GM12865 (cell line): ENCODE results near the gene FBXO22.
"Not testable (repeated sequence)": the region's sequence is repeated elsewhere in the genome, so short reads cannot be mapped to it uniquely, and the experiment has no call there.

Source experiments
- DNase-seq: peaks from one replicate; pipeline ENCODE4 v3.0.0; 2010; ENCODE audit warnings: low read depth
- H3K4me3 ChIP-seq: 2 replicates; pipeline ENCODE4 v1.5.1; 2011; ENCODE audit warnings: mild to moderate bottlenecking, low read depth, low read length, control low read depth
- TF ChIP-seq, protein P1 (sequence below): IDR thresholded peaks from 2 replicates; pipeline ENCODE4 v1.5.1; 2011; ENCODE audit warnings: low read length, control low read depth, low read depth, inconsistent platforms; ENCODE audit not compliant: insufficient read depth; ENCODE audit errors: missing control alignments

The FBXO22 gene

DNA sequence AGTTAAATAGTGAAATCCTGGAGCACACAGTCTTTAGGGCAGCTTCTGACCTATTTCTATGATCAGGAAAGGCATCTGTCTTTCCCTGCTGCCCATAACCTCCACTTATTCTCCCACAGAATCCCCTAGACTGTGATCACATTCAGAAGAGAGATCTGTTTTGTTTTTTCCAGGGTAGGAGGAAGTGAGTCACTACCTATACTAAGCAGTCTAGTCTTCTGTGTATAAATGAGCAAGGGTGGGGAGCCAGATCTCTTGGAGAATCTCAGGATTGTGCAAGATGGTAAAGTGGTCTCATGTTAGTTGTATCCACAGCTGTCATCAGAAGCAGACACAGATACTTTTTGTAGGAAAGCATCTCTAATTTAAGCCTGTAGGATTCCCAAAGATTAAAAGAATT lies 11.8 kb upstream of the FBXO22 start:
- TF ChIP-seq, protein P1, sequence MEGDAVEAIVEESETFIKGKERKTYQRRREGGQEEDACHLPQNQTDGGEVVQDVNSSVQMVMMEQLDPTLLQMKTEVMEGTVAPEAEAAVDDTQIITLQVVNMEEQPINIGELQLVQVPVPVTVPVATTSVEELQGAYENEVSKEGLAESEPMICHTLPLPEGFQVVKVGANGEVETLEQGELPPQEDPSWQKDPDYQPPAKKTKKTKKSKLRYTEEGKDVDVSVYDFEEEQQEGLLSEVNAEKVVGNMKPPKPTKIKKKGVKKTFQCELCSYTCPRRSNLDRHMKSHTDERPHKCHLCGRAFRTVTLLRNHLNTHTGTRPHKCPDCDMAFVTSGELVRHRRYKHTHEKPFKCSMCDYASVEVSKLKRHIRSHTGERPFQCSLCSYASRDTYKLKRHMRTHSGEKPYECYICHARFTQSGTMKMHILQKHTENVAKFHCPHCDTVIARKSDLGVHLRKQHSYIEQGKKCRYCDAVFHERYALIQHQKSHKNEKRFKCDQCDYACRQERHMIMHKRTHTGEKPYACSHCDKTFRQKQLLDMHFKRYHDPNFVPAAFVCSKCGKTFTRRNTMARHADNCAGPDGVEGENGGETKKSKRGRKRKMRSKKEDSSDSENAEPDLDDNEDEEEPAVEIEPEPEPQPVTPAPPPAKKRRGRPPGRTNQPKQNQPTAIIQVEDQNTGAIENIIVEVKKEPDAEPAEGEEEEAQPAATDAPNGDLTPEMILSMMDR, result no peak
- DNase-seq, result no peak
- H3K4me3 ChIP-seq, result no peak overlapping the region

DNA sequence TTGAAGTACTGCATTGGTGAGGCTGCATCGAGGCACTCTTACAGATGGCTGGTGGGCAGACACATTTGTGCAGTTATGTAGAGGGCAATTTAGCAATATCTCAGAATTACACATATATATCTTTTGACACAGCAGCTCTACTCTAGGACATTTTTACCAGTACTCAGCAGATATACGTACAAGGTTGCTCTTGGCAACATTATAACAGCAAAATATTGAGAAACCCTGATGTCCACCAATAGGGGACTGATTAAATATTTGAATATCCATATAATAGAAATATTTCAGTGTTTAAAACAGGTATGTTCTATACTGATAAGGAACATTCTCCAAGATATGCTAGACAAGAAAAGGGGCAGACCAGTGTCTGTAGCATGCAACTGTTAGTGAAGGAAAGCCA lies 7.9 kb upstream of the FBXO22 start:
- TF ChIP-seq, protein P1, result no peak
- DNase-seq, result no peak
- H3K4me3 ChIP-seq, result no peak overlapping the region

DNA sequence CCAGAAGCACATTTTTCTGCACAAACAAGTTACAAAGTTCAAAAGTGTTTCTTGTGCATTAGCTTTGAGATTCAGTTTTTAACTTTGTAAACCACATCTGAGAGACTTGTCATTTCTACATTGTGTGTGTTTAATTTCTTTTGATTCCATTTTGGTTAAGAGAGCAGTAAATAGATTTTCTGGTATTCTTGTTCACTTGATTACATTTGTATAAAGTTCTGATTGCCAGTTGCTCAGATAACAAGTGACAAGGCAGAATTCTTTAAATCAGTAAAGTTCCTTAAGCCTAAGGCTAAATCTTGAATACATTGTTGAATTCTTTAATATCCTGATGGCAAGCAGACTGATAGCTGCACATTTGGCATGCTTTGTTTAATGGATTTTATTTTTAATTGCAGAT lies 3.1 kb upstream of the FBXO22 start:
- TF ChIP-seq, protein P1, result no peak
- no peak for DNase-seq
- no peak overlapping the region for H3K4me3 ChIP-seq

DNA sequence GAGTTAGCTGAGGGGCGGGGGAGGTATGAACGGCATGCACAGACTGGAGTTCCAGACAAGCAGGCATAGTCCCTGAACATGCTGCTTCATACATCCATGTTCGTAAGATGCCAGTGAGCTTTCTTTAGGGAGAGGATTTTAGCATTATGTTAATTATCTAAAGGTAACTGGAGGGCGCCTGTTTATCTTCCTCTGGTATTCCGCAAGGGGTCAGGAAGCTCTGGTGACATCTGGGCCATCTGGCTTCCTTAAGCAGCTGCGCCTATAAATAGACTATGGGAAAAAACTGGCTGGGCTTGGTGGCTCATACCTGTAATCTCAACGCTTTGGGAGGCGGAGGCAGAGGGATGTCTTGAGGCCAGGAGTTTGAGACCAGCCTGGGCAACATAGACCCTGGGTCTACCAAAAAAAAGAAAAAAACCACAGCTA lies 1.5 kb upstream of the FBXO22 start:
- no peak for DNase-seq
- H3K4me3 ChIP-seq, result no peak overlapping the region
- TF ChIP-seq, protein P1, result no peak

DNA sequence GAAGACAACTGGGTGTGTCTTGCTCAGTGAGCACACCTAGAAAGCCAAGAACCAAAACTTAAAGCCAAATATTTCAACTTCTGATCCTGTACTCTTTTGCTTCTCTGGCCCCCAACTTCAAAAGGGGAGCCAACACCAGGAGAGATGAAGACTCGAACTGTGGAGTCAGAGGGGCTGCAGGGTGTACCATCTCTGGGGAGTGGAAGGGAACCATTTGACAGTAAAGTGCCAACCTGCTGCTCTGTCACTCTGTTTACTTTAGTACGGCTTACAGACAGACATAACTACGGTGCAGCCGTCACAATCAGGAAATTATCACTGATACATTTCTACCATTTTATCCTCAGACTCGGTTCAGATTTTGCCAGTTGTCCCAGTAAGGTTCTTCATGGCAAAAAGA lies 1.6 kb downstream of the FBXO22 start:
- TF ChIP-seq, protein P1, result no peak
- DNase-seq, result no peak
- H3K4me3 ChIP-seq, result peak overlapping the region; percentile 18; the same call in 1 of the 2 replicates

DNA sequence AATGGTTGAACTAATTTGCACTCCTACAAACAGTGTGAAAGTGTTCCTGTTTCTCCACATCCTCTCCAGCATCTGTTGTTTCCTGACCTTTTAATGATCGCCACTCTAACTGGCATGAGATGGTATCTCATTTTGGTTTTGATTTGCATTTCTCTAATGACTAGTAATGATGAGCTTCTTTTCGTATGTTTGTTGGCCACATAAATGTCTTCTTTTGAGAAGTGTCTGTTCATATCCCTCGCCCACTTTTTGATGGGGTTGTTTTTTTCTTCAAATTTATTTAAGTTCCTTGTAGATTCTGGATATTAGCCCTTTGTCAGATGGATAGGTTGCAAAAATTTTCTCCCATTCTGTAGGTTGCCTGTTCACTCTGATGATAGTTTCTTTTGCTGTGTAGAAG lies 6.7 kb downstream of the FBXO22 start:
- not testable (repeated sequence) for DNase-seq, H3K4me3 ChIP-seq

DNA sequence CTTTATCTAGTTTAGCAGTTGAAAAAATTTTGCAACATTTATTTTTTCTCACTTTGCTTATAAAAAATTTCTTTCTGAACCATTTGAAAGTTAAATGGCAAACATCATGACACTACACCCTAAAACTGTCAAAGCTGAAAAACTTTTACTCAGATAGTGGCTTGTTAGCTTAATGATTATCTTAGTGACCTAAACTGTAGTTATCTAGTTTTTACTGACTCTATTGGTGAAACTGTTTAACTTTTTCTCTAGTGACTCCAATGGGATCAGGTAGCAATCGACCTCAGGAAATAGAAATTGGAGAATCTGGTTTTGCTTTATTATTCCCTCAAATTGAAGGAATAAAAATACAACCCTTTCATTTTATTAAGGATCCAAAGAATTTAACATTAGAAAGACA lies 13.3 kb downstream of the FBXO22 start:
- no peak overlapping the region for H3K4me3 ChIP-seq
- no peak for DNase-seq
- TF ChIP-seq, protein P1, result no peak
